ENCODE results near the gene DAP.

DNA sequence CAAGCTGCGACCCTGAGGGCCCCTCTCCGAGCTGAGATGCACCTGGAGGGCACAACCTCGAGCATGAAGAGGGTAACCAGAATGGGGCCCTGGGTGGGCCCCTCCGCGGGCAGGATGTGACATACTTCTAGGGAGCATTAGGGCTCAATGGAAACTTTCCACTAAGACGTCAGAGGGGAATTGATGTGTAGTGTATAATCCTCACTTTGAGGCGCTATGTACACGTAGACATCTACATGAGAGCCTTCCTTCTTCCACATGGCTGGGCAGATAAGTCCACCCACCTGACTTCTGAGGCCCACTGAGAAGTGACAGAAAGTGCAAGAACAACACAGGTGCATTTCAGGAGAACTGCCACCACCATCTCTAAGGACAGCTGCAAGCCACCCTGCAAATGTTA is 61.0 kb downstream of the DAP start:
- TF ChIP-seq NR3C1 (CRISPR knock-in tag; conservative IDR thresholded peaks at IDR 0.05; ENCODE audit: low read depth) (no peak), TEAD1 (CRISPR knock-in tag; IDR thresholded peaks at IDR 0.05) (no peak), TCF7 (CRISPR knock-in tag; IDR thresholded peaks at IDR 0.05; ENCODE audit: low read depth) (no peak), CREM (CRISPR knock-in tag; IDR thresholded peaks at IDR 0.05) (no peak), ZNF121 (CRISPR knock-in tag; IDR thresholded peaks at IDR 0.05) (no peak), NFYB (CRISPR knock-in tag; conservative IDR thresholded peaks at IDR 0.05; ENCODE audit: low read depth) (no peak), ETV6 (CRISPR knock-in tag; IDR thresholded peaks at IDR 0.05) (no peak), ZNF423 (CRISPR knock-in tag; IDR thresholded peaks at IDR 0.05) (no peak)
- TF ChIP-seq, protein P1, sequence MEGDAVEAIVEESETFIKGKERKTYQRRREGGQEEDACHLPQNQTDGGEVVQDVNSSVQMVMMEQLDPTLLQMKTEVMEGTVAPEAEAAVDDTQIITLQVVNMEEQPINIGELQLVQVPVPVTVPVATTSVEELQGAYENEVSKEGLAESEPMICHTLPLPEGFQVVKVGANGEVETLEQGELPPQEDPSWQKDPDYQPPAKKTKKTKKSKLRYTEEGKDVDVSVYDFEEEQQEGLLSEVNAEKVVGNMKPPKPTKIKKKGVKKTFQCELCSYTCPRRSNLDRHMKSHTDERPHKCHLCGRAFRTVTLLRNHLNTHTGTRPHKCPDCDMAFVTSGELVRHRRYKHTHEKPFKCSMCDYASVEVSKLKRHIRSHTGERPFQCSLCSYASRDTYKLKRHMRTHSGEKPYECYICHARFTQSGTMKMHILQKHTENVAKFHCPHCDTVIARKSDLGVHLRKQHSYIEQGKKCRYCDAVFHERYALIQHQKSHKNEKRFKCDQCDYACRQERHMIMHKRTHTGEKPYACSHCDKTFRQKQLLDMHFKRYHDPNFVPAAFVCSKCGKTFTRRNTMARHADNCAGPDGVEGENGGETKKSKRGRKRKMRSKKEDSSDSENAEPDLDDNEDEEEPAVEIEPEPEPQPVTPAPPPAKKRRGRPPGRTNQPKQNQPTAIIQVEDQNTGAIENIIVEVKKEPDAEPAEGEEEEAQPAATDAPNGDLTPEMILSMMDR (IDR thresholded peaks at IDR 0.05): no peak
- TF ChIP-seq, protein P2, sequence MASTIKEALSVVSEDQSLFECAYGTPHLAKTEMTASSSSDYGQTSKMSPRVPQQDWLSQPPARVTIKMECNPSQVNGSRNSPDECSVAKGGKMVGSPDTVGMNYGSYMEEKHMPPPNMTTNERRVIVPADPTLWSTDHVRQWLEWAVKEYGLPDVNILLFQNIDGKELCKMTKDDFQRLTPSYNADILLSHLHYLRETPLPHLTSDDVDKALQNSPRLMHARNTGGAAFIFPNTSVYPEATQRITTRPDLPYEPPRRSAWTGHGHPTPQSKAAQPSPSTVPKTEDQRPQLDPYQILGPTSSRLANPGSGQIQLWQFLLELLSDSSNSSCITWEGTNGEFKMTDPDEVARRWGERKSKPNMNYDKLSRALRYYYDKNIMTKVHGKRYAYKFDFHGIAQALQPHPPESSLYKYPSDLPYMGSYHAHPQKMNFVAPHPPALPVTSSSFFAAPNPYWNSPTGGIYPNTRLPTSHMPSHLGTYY (CRISPR knock-in tag; IDR thresholded peaks at IDR 0.05): no peak
- TF ChIP-seq, protein P3, sequence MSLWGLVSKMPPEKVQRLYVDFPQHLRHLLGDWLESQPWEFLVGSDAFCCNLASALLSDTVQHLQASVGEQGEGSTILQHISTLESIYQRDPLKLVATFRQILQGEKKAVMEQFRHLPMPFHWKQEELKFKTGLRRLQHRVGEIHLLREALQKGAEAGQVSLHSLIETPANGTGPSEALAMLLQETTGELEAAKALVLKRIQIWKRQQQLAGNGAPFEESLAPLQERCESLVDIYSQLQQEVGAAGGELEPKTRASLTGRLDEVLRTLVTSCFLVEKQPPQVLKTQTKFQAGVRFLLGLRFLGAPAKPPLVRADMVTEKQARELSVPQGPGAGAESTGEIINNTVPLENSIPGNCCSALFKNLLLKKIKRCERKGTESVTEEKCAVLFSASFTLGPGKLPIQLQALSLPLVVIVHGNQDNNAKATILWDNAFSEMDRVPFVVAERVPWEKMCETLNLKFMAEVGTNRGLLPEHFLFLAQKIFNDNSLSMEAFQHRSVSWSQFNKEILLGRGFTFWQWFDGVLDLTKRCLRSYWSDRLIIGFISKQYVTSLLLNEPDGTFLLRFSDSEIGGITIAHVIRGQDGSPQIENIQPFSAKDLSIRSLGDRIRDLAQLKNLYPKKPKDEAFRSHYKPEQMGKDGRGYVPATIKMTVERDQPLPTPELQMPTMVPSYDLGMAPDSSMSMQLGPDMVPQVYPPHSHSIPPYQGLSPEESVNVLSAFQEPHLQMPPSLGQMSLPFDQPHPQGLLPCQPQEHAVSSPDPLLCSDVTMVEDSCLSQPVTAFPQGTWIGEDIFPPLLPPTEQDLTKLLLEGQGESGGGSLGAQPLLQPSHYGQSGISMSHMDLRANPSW (CRISPR knock-in tag; conservative IDR thresholded peaks at IDR 0.05; ENCODE audit: low read depth): no peak
- TF ChIP-seq, protein P4, sequence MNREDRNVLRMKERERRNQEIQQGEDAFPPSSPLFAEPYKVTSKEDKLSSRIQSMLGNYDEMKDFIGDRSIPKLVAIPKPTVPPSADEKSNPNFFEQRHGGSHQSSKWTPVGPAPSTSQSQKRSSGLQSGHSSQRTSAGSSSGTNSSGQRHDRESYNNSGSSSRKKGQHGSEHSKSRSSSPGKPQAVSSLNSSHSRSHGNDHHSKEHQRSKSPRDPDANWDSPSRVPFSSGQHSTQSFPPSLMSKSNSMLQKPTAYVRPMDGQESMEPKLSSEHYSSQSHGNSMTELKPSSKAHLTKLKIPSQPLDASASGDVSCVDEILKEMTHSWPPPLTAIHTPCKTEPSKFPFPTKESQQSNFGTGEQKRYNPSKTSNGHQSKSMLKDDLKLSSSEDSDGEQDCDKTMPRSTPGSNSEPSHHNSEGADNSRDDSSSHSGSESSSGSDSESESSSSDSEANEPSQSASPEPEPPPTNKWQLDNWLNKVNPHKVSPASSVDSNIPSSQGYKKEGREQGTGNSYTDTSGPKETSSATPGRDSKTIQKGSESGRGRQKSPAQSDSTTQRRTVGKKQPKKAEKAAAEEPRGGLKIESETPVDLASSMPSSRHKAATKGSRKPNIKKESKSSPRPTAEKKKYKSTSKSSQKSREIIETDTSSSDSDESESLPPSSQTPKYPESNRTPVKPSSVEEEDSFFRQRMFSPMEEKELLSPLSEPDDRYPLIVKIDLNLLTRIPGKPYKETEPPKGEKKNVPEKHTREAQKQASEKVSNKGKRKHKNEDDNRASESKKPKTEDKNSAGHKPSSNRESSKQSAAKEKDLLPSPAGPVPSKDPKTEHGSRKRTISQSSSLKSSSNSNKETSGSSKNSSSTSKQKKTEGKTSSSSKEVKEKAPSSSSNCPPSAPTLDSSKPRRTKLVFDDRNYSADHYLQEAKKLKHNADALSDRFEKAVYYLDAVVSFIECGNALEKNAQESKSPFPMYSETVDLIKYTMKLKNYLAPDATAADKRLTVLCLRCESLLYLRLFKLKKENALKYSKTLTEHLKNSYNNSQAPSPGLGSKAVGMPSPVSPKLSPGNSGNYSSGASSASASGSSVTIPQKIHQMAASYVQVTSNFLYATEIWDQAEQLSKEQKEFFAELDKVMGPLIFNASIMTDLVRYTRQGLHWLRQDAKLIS (CRISPR knock-in tag; IDR thresholded peaks at IDR 0.05; ENCODE audit: borderline replicate concordance): no peak
- TF ChIP-seq, protein P5, sequence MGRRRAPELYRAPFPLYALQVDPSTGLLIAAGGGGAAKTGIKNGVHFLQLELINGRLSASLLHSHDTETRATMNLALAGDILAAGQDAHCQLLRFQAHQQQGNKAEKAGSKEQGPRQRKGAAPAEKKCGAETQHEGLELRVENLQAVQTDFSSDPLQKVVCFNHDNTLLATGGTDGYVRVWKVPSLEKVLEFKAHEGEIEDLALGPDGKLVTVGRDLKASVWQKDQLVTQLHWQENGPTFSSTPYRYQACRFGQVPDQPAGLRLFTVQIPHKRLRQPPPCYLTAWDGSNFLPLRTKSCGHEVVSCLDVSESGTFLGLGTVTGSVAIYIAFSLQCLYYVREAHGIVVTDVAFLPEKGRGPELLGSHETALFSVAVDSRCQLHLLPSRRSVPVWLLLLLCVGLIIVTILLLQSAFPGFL (CRISPR knock-in tag; IDR thresholded peaks at IDR 0.05; ENCODE audit: borderline replicate concordance): no peak
